Ascending aorta (tissue), 2 donors: ENCODE data around the gene GPRC5D. TPM values are rescaled to one million over a fixed set of nuclear protein-coding genes. Genes with fewer than 3 reads are reported as not detected.
A peak's percentile ranks its signal among the peaks of the same experiment; 100 is the strongest.

Experiments
- DNase-seq, 2 donors: peaks; one replicate each; pipeline ENCODE4 v3.0.0-alpha.2; 2019; ENCODE audit warnings: low spot score in 2 of 2
- H3K27ac ChIP-seq, 2 donors: fragments of 200-600 bp; sonication (generic); one replicate each; pipeline ENCODE4 v1.5.1; 2016 to 2017; ENCODE audit warnings: mild to moderate bottlenecking in 1 of 2
- H3K27me3 ChIP-seq: fragments of 200-600 bp; sonication (generic); one replicate; pipeline ENCODE4 v1.5.1; 2017
- H3K36me3 ChIP-seq, 2 donors: fragments of 200-600 bp; sonication (generic); one replicate each; pipeline ENCODE4 v1.5.1; 2016
- H3K4me1 ChIP-seq, 2 donors: fragments of 200-600 bp; sonication (generic); one replicate each; pipeline ENCODE4 v1.5.1; 2016 to 2017; ENCODE audit warnings: mild to moderate bottlenecking in 1 of 2
- H3K4me3 ChIP-seq, 2 donors: fragments of 200-600 bp; sonication (generic); one replicate each; pipeline ENCODE4 v1.5.1; 2016 to 2017; ENCODE audit warnings: mild to moderate bottlenecking in 1 of 2
- H3K9me3 ChIP-seq, 2 donors: fragments of 200-600 bp; sonication (generic); one replicate each; pipeline ENCODE4 v1.5.1; 2016
- intact Hi-C: fragments of 100-400 bp; cut with DNase I; formaldehyde crosslinking; loops from one replicate; pipeline ENCODE4 v1.15.1; 2023
- total RNA-seq: library from RNA; depleted of rRNA; stranded (reverse); fragments of >200 nt; gene quantifications from one replicate; pipeline ENCODE4 v1.1.0, GENCODE V29; 2016
- TF ChIP-seq, protein P1 (sequence below), 3 experiments: fragments of 200-600 bp in 2 of 3; fragments of 450-650 bp in 1 of 3; sonication (generic) in 2 of 3; IDR thresholded peaks; one replicate each; pipeline ENCODE4 v1.5.1; 2016 to 2019; ENCODE audit warnings: antibody characterized with exemption in 3 of 3, mild to moderate bottlenecking in 1 of 3, moderate library complexity in 1 of 3

GPRC5D gene
- total RNA-seq, 1 donor from 2014 or later: not detected

DNA sequence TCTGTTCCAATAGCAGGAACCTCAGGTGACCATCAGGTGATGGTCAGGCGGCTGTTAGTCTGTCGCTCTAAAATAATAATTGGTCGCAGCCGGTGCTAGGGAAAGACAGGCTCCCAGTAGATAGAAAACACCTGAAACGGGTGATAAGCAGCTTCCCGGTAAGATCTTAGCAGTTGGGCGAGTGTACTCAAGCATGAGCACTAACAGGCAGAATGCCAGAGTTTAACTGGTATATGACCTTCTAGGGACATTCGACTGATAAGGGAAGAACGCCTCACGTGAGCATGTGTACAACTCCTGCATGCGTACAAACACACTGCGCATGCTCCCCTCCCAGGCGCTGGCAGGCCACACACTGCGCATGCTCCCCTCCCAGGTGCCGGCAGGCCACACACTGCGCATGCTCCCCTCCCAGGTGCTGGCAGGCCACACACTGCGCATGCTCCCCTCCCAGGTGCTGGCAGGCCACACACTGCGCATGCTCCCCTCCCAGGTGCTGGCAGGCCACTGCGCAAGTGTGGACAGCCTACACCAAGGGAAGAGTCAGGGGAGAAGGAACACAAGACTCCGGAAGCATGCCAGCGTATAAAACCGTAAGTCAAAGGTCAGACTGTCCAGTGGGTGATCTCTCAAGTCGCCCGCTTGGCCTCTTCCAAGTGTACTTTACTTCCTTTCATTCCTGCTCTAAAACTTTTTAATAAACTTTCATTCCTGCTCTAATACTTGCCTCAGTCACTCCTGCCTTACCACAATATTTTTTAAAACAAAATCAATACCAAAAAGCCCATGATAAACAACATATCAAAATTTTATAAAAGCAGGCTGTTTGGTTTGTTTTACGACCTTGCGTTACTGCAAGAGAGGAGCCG lies 24.5 kb downstream of the GPRC5D start:
- TF ChIP-seq, protein P1, sequence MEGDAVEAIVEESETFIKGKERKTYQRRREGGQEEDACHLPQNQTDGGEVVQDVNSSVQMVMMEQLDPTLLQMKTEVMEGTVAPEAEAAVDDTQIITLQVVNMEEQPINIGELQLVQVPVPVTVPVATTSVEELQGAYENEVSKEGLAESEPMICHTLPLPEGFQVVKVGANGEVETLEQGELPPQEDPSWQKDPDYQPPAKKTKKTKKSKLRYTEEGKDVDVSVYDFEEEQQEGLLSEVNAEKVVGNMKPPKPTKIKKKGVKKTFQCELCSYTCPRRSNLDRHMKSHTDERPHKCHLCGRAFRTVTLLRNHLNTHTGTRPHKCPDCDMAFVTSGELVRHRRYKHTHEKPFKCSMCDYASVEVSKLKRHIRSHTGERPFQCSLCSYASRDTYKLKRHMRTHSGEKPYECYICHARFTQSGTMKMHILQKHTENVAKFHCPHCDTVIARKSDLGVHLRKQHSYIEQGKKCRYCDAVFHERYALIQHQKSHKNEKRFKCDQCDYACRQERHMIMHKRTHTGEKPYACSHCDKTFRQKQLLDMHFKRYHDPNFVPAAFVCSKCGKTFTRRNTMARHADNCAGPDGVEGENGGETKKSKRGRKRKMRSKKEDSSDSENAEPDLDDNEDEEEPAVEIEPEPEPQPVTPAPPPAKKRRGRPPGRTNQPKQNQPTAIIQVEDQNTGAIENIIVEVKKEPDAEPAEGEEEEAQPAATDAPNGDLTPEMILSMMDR (IDR thresholded peaks at IDR 0.05): no peak
- peak overlapping the region in 1 of 2 donors; percentile 42 for H3K4me3 ChIP-seq
- H3K27me3 ChIP-seq: no peaks in the 10 kb centered on the region
- peaks cover 0 to 12% of the 10 kb centered on the region in 2 donors for H3K4me1 ChIP-seq
- H3K9me3 ChIP-seq: no peaks in the 10 kb centered on the region
- intact Hi-C loops: no loop called here
- H3K36me3 ChIP-seq: peaks cover 0 to 7% of the 10 kb centered on the region in 2 donors
- H3K27ac ChIP-seq: no peak overlapping the region
- peak in 1 of 2 donors; percentile 76 for DNase-seq

DNA sequence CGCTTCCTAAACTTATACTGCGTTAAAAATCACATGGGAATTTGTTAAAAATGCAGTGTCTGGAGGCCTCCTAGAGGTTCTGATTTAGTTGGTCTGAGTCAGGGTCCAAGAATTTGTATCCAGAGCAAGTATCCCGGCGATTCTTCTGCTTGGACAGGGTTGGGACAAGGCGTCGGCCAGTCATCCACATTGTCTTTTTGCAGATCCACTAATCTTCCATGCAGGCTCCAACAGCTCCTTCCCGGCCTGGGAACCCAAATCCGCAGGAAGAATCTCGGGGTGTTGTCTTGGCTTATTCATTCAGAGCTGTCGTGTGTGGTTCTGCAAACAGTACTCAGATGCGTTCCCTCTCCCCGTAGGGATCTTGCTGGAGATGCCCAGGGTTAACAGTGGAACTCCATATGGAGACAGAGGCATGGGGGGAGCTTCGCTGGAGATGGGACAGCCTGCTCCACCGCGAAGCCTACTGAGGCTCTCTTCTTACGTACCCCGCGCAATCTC lies 25.3 kb downstream of the GPRC5D start:
- intact Hi-C loops: no loop called here
- DNase-seq: peak in 1 of 2 donors; percentile 60
- no peak overlapping the region for H3K4me3 ChIP-seq
- TF ChIP-seq, protein P1 (IDR thresholded peaks at IDR 0.05): no peak
- no peaks in the 10 kb centered on the region for H3K9me3 ChIP-seq
- peaks cover 0 to 12% of the 10 kb centered on the region in 2 donors for H3K4me1 ChIP-seq
- peaks cover 0 to 7% of the 10 kb centered on the region in 2 donors for H3K36me3 ChIP-seq
- no peaks in the 10 kb centered on the region for H3K27me3 ChIP-seq
- H3K27ac ChIP-seq: no peak overlapping the region

DNA sequence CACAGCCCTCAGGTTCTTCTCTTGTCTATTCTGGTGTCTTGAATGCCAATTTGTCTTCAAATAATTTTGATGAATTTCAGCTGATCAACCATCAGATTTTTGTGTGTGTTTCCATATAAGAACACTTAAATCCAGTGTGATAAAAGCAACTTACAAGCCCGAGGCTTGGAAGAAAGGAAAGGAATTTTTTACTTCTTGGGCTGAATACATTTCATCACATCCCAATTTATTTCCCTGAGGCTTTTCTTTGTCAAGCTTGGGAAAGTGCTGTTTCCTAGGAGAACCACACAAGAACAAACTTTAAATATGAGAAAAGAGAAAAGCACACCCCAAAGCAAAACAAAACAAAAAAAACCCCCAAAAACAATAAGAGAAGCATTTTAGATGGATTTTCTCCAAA lies 26.6 kb downstream of the GPRC5D start:
- Histone ChIP-seq H3K9me3 (no peaks in the 10 kb centered on the region), H3K27ac (peak overlapping the region in 1 of 2 donors; percentile 41), H3K4me1 (peaks cover 0 to 12% of the 10 kb centered on the region in 2 donors), H3K36me3 (peaks cover 0 to 5% of the 10 kb centered on the region in 2 donors), H3K4me3 (no peak overlapping the region), H3K27me3 (no peaks in the 10 kb centered on the region)
- TF ChIP-seq, protein P1 (IDR thresholded peaks at IDR 0.05): no peak
- intact Hi-C loops: no loop called here
- no peak for DNase-seq

DNA sequence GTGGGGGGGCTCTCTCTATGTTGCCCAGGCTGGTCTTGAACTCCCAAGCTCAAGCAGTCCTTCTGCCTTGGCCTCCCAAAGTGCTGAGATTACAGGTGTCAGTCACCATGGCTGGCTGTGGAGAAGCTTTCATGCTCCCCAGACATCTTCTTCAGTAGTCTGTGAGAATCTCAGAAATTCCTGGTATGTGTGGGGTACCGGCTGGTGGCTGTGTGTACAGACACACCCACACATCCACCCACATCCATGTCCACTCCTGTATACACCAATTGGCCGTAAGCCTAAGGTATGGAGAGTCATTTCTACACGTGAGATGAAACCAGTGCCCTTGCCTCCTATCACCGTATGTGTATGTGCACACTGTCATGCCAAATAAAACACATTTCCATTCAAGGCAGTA lies 27.8 kb downstream of the GPRC5D start:
- Histone ChIP-seq H3K36me3 (no peaks in the 10 kb centered on the region), H3K4me3 (no peak overlapping the region), H3K4me1 (peaks cover 0 to 12% of the 10 kb centered on the region in 2 donors), H3K27ac (no peak overlapping the region), H3K27me3 (no peaks in the 10 kb centered on the region), H3K9me3 (no peaks in the 10 kb centered on the region)
- TF ChIP-seq, protein P1 (IDR thresholded peaks at IDR 0.05): no peak
- peak in 1 of 2 donors; percentile 48 for DNase-seq
- intact Hi-C loops: no loop called here

DNA sequence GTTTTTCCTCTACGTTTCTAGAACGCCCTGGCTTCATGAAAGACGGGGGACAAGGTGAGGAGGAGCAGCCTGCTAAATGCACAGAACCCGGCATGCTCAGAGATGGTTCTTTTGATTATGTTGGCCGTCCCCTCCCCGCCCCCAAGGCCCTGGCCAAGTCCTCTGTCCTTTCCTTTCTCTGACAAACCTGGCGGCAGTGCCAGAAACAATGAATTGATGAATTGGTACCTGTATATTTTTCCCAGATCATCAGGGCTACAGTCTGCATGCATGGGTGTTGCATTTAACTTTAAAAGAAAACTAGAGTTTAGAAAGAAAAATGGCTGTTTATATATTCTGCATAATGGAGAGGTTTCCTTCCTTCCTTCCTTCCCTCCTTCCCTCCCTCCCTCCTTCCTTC lies 29.0 kb downstream of the GPRC5D start:
- Histone ChIP-seq H3K36me3 (peaks cover 0 to 5% of the 10 kb centered on the region in 2 donors), H3K4me3 (no peak overlapping the region), H3K27ac (no peak overlapping the region), H3K27me3 (no peaks in the 10 kb centered on the region), H3K4me1 (peaks cover 0 to 12% of the 10 kb centered on the region in 2 donors), H3K9me3 (no peaks in the 10 kb centered on the region)
- TF ChIP-seq, protein P1 (IDR thresholded peaks at IDR 0.05): no peak
- no peak for DNase-seq
- intact Hi-C loops: no loop called here
